ENCODE results near the gene ZDHHC8. TPM values are rescaled to one million over a fixed set of nuclear protein-coding genes. Genes with fewer than 3 reads are reported as not detected.

The ZDHHC8 gene
- total RNA-seq, 1 donor from 2014 or later, result 88.0 TPM

DNA sequence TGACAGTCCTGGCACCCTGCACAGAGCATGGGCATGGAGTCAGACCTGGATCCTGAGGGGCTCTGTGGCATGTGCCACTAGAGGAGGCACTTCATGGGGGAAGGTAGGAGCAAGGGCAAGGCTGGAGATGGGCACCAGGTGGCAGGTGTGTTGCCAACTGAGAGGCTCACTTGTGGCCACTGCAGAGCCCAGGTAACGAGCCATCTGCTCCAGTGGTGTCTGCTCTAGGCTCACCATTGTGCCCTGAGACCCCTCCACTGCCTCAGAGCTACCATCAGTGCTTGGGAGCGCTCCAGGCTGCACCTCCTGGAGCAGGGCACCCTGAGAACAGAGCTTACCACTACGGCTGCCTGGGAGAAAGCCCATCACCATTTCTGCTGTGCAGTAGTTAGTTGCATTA, 1.3 kb upstream of the ZDHHC8 start:
- DNase-seq (no peak), ATAC-seq (no peak)
- TF ChIP-seq, protein P1, sequence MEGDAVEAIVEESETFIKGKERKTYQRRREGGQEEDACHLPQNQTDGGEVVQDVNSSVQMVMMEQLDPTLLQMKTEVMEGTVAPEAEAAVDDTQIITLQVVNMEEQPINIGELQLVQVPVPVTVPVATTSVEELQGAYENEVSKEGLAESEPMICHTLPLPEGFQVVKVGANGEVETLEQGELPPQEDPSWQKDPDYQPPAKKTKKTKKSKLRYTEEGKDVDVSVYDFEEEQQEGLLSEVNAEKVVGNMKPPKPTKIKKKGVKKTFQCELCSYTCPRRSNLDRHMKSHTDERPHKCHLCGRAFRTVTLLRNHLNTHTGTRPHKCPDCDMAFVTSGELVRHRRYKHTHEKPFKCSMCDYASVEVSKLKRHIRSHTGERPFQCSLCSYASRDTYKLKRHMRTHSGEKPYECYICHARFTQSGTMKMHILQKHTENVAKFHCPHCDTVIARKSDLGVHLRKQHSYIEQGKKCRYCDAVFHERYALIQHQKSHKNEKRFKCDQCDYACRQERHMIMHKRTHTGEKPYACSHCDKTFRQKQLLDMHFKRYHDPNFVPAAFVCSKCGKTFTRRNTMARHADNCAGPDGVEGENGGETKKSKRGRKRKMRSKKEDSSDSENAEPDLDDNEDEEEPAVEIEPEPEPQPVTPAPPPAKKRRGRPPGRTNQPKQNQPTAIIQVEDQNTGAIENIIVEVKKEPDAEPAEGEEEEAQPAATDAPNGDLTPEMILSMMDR (IDR thresholded peaks at IDR 0.05), result no peak
- no peaks in the 10 kb centered on the region for H3K9me3 ChIP-seq
- H3K27ac ChIP-seq, result no peak overlapping the region
- H3K36me3 ChIP-seq, result peaks cover 19% of the 10 kb centered on the region
- no peaks in the 10 kb centered on the region for H3K27me3 ChIP-seq
- H3K4me3 ChIP-seq, result peak overlapping the region; percentile 96
- H3K4me1 ChIP-seq, result peaks cover 26% of the 10 kb centered on the region
- intact Hi-C loops (cut with DNase I), result no loop called here

DNA sequence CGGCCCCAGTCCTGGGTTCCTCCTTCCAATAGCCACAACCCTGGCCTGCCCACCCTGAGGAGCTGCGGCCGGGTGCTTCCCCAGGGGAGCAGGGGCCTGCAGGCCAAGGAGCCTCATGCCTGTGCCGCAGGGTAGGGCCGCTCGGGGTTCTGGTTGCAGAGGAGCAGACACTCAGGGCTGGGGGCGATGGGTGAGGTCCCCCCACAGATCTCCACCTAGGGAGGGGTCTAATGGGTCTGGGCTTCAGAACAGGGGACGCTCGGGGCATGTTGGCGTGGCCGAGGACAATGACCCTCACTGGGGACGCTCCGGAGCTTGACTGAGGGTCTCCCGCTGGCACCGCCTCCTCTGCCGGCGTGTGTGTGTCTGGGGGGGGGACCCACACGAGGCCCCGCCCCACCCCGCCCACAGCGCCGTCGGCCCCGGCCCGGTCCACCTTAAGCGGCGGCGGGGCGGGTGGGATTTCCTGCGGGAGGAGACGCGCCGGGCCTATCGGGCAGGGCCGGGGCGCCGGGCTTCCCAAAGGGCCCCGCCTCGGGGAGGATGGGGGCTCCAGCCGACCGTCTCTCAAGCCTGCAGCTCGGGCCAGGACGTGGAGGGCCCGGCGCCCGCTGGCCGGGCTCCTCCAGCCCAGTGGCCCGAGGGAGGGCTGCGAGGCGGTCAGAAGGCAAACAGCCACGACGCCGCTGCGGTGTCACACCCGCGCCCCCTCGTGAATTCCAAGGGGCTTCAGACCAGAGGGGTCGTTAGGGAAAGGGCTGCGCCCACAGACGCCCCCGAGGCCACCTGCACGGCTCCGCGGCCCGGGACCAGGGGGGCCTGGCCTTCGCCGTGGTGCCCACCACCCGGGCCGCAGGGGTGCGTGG, 640 bp upstream of the ZDHHC8 start:
- Histone ChIP-seq H3K27me3 (no peaks in the 10 kb centered on the region), H3K36me3 (peaks cover 13% of the 10 kb centered on the region), H3K4me1 (peaks cover 31% of the 10 kb centered on the region), H3K4me3 (peak overlapping the region; percentile 96), H3K27ac (peak overlapping the region; percentile 92), H3K9me3 (no peaks in the 10 kb centered on the region)
- DNase-seq (peak; percentile 94), ATAC-seq (peak; percentile 90)
- intact Hi-C loops (cut with DNase I), result no loop called here
- TF ChIP-seq, protein P1 (IDR thresholded peaks at IDR 0.05), result no peak

DNA sequence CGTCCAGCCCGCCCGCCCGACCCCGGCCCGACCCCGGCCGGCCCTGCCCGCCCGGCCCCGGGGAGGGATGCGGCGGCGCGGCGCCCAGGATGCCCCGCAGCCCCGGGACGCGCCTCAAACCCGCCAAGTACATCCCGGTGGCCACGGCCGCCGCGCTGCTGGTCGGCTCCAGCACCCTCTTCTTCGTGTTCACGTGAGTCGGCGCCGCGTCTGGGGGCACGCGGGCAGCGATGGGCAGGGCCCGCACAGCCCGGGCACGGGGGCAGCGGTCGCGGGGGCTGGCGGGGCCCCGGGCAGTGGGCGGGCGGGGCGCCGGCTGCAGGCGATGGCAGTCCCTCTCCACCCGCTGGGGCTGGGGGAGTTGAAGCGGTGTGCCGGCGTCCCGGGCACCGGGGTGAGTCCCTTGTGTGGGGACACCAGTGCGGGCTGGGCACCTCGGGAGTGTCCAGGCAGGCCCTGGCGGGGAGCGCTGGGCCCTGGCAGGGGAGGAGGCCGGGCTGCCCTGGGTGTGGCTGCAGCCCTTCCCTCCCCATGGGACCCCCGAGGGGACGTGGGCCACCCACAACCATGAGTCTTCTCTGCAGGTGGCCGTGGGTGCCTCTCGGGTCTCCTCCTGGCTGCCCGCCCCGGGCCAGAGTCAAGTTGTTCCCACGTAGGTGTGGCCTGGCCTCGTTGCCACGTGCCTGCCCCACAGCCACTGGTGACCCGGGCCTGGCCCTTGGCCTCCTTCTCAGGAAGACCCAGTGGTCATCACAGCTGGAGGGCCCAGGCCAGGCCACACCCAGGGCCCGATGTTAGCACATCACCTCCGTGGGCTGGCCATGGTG, 468 bp downstream of the ZDHHC8 start:
- intact Hi-C loops (cut with DNase I), result no loop called here
- TF ChIP-seq, protein P1 (IDR thresholded peaks at IDR 0.05), result no peak
- Histone ChIP-seq H3K9me3 (no peaks in the 10 kb centered on the region), H3K4me1 (peaks cover 40% of the 10 kb centered on the region), H3K36me3 (peaks cover 2% of the 10 kb centered on the region), H3K4me3 (peak overlapping the region; percentile 92), H3K27ac (peak overlapping the region; percentile 68), H3K27me3 (no peaks in the 10 kb centered on the region)
- peak; percentile 86 for DNase-seq
- peak; percentile 54 for ATAC-seq

DNA sequence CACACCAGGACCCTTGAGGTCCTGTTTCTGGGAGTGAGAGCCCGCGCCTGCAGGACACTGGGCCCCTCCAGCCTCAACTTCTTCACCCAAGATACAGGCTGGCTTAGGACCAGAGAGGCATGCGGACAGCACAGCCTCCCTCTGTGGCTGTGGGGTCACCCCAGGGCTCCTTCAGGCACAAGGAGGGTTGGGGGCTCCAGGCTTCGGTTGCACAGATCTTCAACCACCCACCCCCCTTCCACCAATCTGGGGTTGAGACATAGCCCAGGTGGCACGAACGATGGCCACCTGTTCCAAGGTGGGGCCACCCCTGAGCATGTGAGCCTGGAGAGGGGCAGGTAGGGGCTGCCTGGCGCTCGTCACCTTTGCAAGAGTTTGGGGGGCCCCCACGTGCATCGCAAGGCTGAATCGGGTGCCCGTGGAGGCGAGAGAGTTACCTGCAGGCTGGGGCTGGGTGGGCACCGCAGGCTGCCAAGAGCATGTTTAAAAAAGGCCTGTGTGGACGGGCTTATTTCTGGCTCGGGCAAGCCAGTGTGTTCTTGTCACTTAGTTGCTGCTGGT, 1.2 kb downstream of the ZDHHC8 start:
- no peak for DNase-seq
- peaks cover 47% of the 10 kb centered on the region for H3K4me1 ChIP-seq
- no peaks in the 10 kb centered on the region for H3K27me3 ChIP-seq
- TF ChIP-seq, protein P1 (IDR thresholded peaks at IDR 0.05), result no peak
- H3K9me3 ChIP-seq, result no peaks in the 10 kb centered on the region
- H3K36me3 ChIP-seq, result no peaks in the 10 kb centered on the region
- intact Hi-C loops (cut with DNase I), result no loop called here
- peak overlapping the region; percentile 92 for H3K4me3 ChIP-seq
- H3K27ac ChIP-seq, result peak overlapping the region; percentile 68
- ATAC-seq, result no peak

DNA sequence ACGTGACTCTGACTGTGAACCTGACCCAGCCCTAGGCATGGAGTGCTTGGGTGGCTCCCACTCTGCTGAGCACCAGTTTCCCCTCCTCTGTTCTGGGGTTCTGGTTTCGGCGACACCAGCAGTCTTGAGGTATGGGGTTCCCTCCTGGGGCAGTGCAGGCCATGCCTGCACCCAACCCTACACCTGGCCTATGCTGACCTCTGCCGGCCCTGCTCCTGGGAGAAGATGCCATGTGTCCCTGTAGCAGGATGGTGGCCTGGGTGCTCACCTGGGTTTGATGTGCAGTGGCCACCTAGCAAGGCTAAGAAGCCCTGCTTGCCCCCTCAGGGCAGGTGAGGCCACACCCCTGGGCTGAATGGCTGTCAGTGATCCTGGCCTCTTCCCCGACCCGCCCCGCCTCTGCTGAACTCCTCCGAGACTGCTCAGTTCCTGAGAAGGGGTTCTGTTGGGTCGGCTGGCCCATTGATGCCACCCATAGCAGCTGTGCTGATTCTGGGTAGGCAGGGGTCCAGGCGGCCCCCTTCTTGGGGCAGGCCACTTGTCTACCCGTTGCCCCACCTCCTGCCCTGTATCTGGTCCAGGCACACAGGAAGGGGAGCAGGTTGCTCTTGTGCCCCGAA, 2.4 kb downstream of the ZDHHC8 start:
- Histone ChIP-seq H3K27me3 (no peaks in the 10 kb centered on the region), H3K27ac (no peak overlapping the region), H3K9me3 (no peaks in the 10 kb centered on the region), H3K4me3 (no peak overlapping the region), H3K36me3 (no peaks in the 10 kb centered on the region), H3K4me1 (peaks cover 54% of the 10 kb centered on the region)
- ATAC-seq (no peak), DNase-seq (no peak)
- intact Hi-C loops (cut with DNase I), result no loop called here
- TF ChIP-seq, protein P1 (IDR thresholded peaks at IDR 0.05), result no peak

Measured in upper lobe of right lung (tissue), 1 donor.